GM12892 (cell line): ENCODE data around the gene STARD8. TPM values are rescaled to one million over a fixed set of nuclear protein-coding genes. Genes with fewer than 3 reads are reported as not detected.
A peak's percentile ranks its signal among the peaks of the same experiment; 100 is the strongest.
"Not testable (repeated sequence)": the region's sequence is repeated elsewhere in the genome, so short reads cannot be mapped to it uniquely, and the experiment has no call there.

Source experiments
- DNase-seq: peaks from one replicate; pipeline ENCODE4 v3.0.0; 2011; ENCODE audit not compliant: insufficient read length
- FAIRE-seq: peaks from 2 replicates; lab custom pipeline; 2011; peaks lifted over from hg19 to GRCh38; lab: Jason Lieb, UNC
- POLR2A ChIP-seq: IDR thresholded peaks from 2 replicates; pipeline ENCODE4 v1.6.1; 2011; ENCODE audit warnings: low read depth, low read length, control low read depth
- POLR2AphosphoS5 ChIP-seq: IDR thresholded peaks from 2 replicates; pipeline ENCODE4 v1.6.1; 2011; ENCODE audit warnings: low read depth, low read length, control low read depth
- TAF1 ChIP-seq: IDR thresholded peaks from 2 replicates; pipeline ENCODE4 v1.6.1; 2011; ENCODE audit warnings: low read depth, mild to moderate bottlenecking, control low read depth, low read length, borderline replicate concordance
- polyA plus RNA-seq: library from polyadenylated mRNA; unstranded; fragments of >200 nt; gene quantifications from one replicate; pipeline ENCODE4 v1.2.1, GENCODE V29; 2012; ENCODE audit warnings: missing spikeins, inconsistent platforms; ENCODE audit not compliant: missing spikeins

Gene STARD8, protein sequence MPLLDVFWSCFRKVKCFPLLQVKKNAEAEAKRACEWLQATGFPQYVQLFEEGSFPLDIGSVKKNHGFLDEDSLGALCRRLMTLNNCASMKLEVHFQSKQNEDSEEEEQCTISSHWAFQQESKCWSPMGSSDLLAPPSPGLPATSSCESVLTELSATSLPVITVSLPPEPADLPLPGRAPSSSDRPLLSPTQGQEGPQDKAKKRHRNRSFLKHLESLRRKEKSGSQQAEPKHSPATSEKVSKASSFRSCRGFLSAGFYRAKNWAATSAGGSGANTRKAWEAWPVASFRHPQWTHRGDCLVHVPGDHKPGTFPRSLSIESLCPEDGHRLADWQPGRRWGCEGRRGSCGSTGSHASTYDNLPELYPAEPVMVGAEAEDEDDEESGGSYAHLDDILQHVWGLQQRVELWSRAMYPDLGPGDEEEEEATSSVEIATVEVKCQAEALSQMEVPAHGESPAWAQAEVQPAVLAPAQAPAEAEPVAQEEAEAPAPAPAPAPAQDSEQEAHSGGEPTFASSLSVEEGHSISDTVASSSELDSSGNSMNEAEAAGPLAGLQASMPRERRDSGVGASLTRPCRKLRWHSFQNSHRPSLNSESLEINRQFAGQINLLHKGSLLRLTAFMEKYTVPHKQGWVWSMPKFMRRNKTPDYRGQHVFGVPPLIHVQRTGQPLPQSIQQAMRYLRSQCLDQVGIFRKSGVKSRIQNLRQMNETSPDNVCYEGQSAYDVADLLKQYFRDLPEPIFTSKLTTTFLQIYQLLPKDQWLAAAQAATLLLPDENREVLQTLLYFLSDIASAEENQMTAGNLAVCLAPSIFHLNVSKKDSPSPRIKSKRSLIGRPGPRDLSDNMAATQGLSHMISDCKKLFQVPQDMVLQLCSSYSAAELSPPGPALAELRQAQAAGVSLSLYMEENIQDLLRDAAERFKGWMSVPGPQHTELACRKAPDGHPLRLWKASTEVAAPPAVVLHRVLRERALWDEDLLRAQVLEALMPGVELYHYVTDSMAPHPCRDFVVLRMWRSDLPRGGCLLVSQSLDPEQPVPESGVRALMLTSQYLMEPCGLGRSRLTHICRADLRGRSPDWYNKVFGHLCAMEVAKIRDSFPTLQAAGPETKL
- 0.06 TPM for polyA plus RNA-seq

DNA sequence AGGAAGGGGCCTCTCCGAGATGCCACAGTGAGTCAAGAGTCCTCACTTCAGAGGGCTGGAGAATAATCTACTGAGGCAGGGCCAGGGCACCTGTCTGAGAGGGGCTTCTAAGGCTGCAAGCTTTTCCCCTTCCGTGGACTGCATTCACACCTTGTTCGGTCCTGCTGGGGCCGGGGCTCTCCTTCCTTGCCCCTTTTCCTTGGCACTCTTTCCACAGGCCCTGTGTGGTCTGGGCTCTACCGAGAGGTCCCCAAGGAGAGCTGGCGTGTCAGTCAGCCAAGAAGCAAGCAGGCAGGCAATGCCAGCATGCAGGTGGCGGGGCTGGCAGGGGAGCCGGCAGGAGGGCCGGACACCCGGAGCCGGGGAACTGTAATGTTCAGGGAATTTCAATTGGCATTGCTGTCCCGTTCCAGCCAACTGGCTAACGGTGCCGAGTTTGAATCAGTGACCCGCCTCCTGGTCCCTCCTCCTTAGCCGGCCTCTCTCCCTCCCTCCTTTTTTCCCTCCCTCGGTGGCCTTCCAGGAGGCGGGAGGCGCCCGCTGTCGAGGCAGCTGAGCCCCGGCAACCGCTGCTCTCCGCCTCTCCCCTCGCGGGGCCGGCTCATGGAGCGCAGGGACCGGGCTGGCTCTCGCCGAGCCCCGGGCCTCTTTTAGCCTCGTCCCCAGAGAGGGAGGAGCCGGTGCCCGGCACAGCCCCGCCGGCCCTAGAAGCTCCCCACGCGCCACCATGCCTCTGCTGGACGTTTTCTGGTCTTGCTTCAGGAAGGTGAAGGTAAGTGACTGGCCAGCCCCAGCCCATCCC lies at the start of gene STARD8:
Gene STARD8 (plus strand): TSS at position 511 of the 802 bp plus-strand sequence. CDS start 217 bp downstream, at position 728.
- TF ChIP-seq POLR2AphosphoS5 (no peak), TAF1 (no peak)
- FAIRE-seq (no peak), DNase-seq (no peak)

DNA sequence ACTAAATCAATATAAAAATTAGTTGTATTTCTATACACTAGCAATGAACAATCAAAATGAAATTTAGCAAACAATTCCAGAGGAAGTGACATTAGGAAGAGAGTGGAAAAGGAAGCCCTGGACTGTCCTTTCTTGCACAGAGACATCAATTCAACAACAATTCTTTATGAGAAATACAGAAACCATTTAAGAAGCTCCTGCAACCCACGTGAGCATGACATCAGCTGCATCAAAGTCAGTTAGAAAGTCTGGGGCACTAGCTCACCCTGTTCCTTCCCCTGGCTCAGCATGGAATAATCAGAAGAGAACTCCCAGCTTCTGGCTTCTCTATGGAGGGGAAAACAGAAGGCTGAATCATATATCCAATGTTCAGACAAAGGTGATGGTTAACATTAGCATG lies 48.6 kb upstream of the STARD8 start:
- DNase-seq: no peak
- no peak for TF ChIP-seq TAF1

DNA sequence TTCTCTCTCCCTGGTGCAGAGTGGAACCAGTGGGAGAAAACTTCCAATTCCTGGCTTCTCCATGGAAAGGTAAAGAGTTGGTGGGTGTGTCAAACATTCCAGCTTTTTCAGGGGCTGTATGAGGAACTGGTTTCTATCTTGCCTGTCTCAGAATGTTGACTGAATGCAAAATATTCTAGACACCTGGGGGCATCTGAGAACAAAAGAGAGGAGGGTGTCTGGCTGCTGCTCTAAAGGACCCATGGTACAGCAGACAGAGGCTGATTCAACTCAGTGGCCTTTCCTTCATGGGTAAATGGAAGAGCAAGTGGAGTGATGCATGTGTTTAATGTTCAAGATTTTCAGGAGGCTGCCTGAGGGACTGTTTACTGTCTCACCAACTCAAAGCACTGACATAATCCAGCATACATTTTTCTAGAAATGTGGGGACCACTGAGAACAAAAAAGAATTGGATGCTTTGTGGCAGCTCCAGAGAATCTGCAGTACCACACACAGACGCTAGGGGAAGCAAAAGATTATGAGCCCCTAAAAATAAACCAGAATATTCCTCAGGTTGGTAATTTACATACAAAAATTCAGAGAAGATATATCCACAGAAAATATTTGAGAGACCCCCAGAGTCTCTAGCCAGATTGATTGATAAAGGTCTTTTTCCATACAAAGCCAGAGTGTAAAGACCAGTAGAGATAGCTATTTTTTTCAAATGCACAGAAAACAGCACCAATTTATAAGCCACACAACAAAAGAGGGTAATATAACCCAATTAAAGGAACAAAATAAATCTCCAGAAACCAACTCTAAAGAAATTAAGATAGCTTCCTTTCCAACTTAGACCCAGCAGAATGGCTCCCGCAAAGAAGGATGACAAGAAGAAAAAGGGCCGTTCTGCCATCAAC lies 48.0 kb upstream of the STARD8 start:
- peak; percentile 4 for DNase-seq
- no peak for FAIRE-seq
- TF ChIP-seq TAF1 (no peak), POLR2A (no peak), POLR2AphosphoS5 (no peak)

More for the DNA sequence above, 48.6 kb upstream of the STARD8 start:
- FAIRE-seq: no peak

DNA sequence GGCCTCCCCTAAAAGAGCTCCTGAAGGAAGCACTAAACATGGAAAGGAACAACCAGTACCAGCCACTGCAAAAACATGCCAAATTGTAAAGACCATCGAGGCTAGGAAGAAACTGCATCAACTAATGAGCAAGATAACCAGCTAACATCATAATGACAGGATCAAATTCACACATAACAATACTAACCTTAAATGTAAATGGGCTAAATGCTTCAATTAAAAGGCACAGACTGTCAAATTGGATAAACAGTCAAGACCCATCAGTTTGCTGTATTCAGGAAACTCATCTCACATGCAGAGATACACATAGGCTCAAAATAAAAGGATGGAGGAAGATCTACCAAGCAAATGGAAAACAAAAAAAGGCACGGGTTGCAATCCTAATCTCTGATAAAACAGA lies 43.2 kb upstream of the STARD8 start:
- DNase-seq, FAIRE-seq: not testable (repeated sequence)

DNA sequence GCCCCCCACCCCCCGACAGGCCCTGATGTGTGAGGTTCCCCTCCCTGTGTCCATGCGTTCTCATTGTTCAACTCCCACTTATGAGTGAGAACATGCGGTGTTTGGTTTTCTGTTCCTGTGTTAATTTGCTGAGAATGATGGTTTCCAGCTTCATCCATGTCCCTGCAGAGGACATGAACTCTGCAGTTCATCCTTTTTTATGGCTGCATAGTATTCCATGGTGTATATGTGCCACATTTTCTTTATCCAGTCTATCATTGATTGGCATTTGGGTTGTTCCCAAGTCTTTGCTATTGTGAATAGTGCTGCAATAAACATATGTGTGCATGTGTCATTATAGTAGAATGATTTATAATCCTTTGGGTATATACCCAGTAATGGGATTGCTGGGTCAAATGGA lies 32.7 kb upstream of the STARD8 start:
- not testable (repeated sequence) for DNase-seq, FAIRE-seq

DNA sequence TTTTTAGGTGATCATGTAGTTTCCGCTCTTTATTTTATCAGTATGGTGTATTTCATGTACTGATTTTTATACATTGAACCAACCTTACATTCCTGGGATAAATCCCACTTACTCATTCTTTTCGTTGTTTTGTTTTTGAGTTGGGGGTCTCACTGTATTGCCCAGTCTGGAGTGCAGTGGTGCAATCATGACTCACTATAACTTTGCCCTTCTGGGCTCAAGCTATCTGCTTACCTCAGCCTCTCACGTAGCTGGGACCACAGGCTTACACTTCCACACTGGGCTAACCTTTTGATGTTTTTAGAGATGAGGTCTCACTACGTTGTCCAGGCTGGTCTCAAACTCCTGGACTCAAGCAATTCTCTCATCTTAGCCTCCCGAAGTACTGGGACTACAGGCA lies 19.5 kb upstream of the STARD8 start:
- DNase-seq: no peak

DNA sequence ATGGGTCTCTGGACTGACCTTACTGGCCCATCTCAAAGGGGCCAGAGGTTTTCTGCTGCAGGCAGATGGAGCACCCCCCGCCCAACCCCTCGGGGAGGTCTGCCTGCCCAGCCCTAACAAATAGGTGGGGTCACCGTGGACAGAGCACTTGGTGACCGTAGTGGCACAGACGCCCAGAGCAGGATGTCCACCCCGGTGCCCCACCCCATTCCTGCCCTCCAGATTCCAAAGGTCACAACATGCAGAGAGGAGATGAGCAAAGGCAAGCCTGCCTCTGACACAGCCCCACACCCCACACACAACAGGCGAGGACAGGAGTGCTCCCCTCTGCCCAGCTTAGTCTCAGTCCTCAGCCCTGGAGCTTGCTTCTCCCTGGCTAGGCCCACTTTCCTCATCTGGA lies 17.5 kb upstream of the STARD8 start:
- FAIRE-seq: peak; percentile 89
- not testable (repeated sequence) for DNase-seq

More for the DNA sequence above, 19.5 kb upstream of the STARD8 start:
- FAIRE-seq: no peak
- TF ChIP-seq POLR2A (no peak), POLR2AphosphoS5 (no peak), TAF1 (no peak)

DNA sequence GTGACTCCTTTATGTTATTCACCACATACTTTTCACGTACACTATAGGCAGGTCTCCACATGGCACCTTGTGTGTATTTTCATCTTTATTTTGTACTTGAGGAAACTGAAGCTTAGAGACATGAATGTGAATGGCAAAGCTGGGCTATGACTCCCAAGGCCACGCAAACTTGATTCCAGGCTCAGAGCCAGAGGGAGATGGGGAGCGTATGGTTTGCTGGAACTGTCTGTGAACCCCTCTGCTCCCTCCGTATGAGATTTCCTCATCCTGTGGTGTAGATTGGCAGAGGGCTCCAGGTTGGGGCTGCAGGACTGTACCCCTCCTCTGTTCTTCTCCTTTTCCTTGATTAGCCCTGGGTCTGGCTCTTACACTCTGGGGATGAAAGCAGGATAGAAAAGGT lies 16.1 kb upstream of the STARD8 start:
- FAIRE-seq (no peak), DNase-seq (no peak)
- TF ChIP-seq POLR2AphosphoS5 (no peak), TAF1 (no peak), POLR2A (no peak)

DNA sequence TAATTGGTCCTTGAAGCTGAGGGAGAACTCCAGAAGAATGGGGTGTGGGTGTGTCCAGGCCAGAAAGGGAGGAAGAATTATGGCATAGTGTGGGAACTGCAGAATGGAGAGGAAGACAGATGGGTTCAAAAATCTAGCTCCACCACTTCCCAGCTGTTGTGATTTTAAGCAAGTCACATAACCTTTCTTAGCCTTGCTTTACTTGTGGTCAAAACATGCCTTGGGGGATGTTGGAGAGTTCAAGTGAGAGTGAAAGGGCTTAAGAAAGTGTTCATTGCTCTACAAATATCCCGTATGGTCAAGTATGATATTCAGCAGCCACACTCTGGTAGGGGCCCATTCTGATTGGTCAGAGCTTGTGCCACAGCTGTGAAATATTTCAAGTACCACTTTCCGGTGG lies 15.0 kb upstream of the STARD8 start:
- FAIRE-seq: no peak
- TF ChIP-seq POLR2AphosphoS5 (no peak), TAF1 (no peak), POLR2A (no peak)
- DNase-seq: no peak

DNA sequence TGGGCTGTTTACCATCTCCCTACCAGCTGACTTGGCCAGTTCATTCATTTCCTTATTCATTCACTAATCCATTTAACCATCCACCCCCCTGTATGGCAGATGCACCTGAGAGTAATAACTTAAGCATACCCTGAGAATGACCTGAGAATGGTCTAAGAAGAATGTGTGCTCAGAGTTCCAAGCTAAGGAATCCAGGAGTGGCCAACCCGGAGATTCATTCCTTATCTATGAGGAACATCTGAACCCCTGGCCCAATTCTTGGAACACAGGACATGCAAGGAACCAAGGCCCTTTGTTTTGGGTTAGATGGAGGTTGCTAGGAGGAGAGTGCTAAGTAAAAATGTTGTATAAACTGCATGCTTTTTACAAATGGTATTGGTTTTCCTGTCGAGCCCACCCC lies 13.5 kb upstream of the STARD8 start:
- FAIRE-seq: no peak
- TF ChIP-seq TAF1: no peak
- TF ChIP-seq POLR2AphosphoS5: no peak
- TF ChIP-seq POLR2A: no peak
- no peak for DNase-seq
